ENCODE measurements around the gene CNKSR1. TPM values are rescaled to one million over a fixed set of nuclear protein-coding genes. Genes with fewer than 3 reads are reported as not detected.

Gene CNKSR1
- total and polyA plus RNA-seq, 9 donors: 0.73 to 16.8 (median 5.8) TPM

DNA sequence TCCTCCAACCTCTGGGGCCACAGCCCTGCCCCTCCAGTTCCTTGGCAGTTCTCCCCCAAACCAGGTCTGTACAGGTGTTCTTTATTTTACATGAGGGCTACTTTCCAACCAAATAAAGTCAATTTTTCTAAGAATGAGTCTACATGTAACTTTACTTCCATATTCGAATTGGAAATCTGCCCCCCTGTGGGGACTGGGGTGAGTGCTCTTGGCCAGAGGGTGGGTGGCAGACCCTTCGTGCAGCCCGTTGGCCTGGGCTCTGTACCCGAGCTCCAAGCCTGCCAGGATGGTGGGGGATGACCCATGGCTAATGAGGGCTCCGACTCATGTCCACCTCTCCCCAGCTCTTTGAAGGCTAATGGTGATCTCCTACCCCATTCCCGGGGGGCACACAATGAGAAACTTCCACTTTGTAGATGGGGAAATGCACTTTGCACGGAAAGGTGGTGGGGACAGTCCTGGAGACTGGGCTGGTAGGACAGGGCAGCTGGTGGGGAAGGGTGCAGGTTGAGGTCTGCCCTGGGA, 12.5 kb downstream of the CNKSR1 start:
- Histone ChIP-seq H3K36me3 (no peaks in the 10 kb centered on the region), H3K4me1 (ENCODE audit: insufficient read depth) (no peaks in the 10 kb centered on the region), H3K27me3 (no peaks in the 10 kb centered on the region), H3K27ac (no peak overlapping the region), H3K9me3 (no peaks in the 10 kb centered on the region), H3K4me3 (no peak overlapping the region)
- WGBS, 3 donors: 77 to 89% (median 85%) methylated on average over 7 of the region's 7 CpGs
- no peak for DNase-seq
- TF ChIP-seq POLR2A (IDR thresholded peaks at IDR 0.05): no peak
- TF ChIP-seq, protein P1, sequence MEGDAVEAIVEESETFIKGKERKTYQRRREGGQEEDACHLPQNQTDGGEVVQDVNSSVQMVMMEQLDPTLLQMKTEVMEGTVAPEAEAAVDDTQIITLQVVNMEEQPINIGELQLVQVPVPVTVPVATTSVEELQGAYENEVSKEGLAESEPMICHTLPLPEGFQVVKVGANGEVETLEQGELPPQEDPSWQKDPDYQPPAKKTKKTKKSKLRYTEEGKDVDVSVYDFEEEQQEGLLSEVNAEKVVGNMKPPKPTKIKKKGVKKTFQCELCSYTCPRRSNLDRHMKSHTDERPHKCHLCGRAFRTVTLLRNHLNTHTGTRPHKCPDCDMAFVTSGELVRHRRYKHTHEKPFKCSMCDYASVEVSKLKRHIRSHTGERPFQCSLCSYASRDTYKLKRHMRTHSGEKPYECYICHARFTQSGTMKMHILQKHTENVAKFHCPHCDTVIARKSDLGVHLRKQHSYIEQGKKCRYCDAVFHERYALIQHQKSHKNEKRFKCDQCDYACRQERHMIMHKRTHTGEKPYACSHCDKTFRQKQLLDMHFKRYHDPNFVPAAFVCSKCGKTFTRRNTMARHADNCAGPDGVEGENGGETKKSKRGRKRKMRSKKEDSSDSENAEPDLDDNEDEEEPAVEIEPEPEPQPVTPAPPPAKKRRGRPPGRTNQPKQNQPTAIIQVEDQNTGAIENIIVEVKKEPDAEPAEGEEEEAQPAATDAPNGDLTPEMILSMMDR (IDR thresholded peaks at IDR 0.05): no peak
- TF ChIP-seq EP300 (IDR thresholded peaks at IDR 0.05): no peak
- intact Hi-C loops (cut with DNase I): no loop called here

- DNase-seq: no peak
- intact Hi-C loops (cut with DNase I): no loop called here
- TF ChIP-seq EP300 (IDR thresholded peaks at IDR 0.05): no peak
- TF ChIP-seq, protein P1 (IDR thresholded peaks at IDR 0.05): no peak
- H3K27me3 ChIP-seq: no peaks in the 10 kb centered on the region
- H3K9me3 ChIP-seq: no peaks in the 10 kb centered on the region
- no peak within 1 kb of the TSS for H3K4me3 ChIP-seq
- 49 to 54% (median 51%) methylated on average over 16 of the region's 16 CpGs for WGBS, 3 donors
- no peaks in the 10 kb centered on the region for H3K36me3 ChIP-seq
- no peaks in the 10 kb centered on the region for H3K4me1 ChIP-seq (ENCODE audit: insufficient read depth)
- no peak within 1 kb of the TSS for H3K27ac ChIP-seq
Observed at GRCh38 chr1:26190373-26190987, 13.2 kb downstream of the CNKSR1 start, which contains the start of gene CATSPER4. Gene CATSPER4 (plus strand): TSS chr1:26190602. CDS start chr1:26190628, 26 bp downstream.

DNA sequence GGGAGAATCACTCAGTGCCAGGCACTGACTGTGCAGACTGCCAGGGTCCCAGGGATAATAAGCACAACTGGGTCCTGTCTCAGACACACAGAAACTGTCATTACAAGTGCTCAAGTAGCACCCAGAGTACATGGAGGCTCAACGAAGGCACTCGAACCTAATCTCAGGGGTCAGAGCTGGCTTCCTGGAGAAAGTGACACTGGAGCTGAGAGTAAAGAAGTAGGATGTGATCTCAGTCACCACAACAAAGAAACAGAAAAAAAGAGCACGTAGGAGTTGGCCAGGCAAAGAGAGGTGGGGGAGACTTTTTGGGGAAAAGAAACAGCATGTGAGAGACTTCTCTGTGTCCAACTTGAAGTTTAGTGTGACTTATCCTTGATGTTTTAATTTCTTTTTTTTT, 14.4 kb downstream of the CNKSR1 start:
- Histone ChIP-seq H3K27me3 (no peaks in the 10 kb centered on the region), H3K36me3 (no peaks in the 10 kb centered on the region), H3K4me1 (ENCODE audit: insufficient read depth) (no peaks in the 10 kb centered on the region), H3K4me3 (no peak overlapping the region), H3K27ac (no peak overlapping the region), H3K9me3 (no peaks in the 10 kb centered on the region)
- TF ChIP-seq POLR2A (IDR thresholded peaks at IDR 0.05) (no peak), EP300 (IDR thresholded peaks at IDR 0.05) (no peak)
- TF ChIP-seq, protein P1 (IDR thresholded peaks at IDR 0.05): no peak
- 38 to 61% (median 50%) methylated on average over 3 of the region's 3 CpGs for WGBS, 3 donors
- intact Hi-C loops (cut with DNase I): no loop called here
- DNase-seq: no peak

DNA sequence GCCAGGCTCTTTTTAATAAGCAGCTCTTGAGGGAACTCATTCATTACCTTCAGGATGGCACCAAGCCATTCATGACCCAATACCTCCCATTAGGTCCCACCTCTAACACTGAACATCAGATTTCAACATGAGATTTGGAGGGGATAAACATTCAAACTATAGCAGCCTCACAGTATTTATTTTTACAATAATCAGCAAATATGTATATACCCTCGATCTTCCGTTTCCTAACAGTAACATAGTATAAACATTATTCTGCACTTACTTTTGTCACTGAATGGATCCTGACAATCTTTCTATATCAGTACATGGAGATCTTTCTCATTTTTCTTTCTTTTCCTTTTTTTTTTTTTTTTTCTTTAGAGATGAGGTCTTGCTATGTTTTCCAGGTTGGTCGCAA, 18.5 kb downstream of the CNKSR1 start:
- Histone ChIP-seq H3K27ac (no peak overlapping the region), H3K4me1 (ENCODE audit: insufficient read depth) (no peaks in the 10 kb centered on the region), H3K27me3 (no peaks in the 10 kb centered on the region), H3K9me3 (no peaks in the 10 kb centered on the region), H3K36me3 (no peaks in the 10 kb centered on the region), H3K4me3 (no peak overlapping the region)
- intact Hi-C loops (cut with DNase I): no loop called here
- 64 to 80% (median 75%) methylated on average over 3 of the region's 3 CpGs for WGBS, 3 donors
- TF ChIP-seq, protein P1 (IDR thresholded peaks at IDR 0.05): no peak
- DNase-seq: no peak
